ENCODE measurements around the gene LAMA5.
"Not testable (repeated sequence)": the region's sequence is repeated elsewhere in the genome, so short reads cannot be mapped to it uniquely, and the experiment has no call there.

The LAMA5 gene

DNA sequence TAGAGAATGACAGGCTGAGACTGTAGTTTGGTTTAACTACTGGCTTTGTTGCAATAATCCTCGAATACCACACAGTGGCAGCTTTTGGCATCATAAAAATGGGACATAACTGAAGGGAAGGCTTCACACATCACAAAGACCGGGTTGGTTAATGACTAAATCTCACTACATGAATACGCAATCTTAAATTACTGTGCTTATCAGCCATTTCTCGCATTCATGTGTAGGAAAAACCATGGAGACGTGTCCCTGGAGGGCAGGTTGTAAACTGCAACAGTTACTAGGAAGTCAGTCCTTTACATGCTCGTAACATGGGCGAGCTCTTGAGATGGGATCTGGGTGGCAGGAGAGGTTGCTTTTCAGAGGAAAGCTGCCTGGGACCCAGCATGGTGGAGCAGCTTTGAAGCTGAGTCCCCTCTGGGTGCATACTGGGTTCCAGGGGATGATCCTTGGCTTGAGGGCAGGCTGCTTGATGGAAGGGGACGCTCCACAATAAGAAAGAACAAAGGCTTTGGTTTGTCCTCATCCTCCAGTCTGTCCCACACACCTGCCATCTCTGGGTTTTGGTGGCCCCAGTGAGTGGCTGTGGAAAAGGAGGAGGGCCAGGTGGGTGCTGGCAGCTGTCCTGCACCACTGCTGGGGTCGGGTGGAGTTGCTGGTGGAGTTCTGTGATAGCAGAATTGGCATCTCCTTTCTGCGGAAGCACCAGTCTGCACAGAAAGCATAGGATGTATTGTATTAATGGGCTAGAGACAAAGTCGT is 21.9 kb upstream of the LAMA5 start:
- DNase-seq, result no peak

DNA sequence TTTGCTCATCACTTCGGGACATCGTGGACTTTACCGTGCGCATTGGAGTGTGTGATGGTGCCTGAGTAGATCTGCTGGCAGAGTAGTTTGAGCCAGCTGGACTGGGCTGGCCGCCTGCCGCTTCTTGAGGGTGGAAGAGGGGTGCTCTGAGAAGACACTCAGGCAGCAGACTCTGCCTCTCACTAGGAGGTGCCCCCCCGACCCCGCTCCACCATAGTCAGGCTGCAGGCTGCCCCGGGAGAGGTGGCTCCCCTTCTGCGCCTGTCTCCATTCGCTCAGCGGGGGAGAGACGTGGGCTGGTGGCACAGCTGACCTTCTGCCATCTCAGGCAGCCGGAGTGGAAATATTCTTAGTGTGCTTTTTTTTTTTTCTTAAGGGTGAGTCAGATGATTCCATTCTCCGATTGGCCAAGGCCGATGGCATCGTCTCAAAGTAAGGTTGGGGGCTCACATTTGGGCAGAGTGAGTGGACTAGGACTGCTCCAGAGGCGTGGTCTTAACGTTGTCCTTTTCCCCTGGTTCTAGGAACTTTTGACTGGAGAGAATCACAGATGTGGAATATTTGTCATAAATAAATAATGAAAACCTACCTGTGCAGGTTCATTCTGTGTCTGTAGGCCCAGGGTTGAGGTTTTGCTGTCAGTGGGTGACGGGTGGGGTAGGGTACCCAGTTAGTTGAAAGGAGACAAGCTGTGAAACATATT is 21.0 kb upstream of the LAMA5 start:
- no peak for DNase-seq

DNA sequence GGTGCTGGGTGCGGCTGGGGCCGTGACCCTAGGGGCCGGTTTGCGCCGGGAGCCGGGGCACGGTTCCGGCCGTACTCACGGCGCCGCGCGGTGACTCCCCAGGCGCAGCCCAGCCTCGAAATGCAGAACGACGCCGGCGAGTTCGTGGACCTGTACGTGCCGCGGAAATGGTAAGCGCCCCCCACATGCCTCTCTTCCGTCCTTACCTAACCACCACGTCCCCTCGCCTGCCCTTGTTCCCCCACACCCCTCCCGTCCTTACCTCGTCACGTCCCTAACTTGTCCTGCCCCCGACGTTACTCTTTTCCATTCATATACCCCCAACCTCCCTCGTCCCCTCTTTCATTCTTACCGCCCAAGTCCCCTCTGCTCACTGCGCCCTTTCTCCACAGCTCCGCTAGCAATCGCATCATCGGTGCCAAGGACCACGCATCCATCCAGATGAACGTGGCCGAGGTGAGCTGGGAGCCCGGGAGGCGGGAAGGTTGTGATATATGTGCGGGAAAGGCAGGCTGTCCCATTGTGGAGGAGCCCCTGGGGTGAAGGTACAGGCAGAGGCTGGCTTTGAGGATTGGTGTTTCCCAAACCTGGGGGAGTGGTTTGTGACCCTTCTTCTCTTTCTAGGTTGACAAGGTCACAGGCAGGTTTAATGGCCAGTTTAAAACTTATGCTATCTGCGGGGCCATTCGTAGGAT is 20.3 kb upstream of the LAMA5 start:
- DNase-seq, result no peak

DNA sequence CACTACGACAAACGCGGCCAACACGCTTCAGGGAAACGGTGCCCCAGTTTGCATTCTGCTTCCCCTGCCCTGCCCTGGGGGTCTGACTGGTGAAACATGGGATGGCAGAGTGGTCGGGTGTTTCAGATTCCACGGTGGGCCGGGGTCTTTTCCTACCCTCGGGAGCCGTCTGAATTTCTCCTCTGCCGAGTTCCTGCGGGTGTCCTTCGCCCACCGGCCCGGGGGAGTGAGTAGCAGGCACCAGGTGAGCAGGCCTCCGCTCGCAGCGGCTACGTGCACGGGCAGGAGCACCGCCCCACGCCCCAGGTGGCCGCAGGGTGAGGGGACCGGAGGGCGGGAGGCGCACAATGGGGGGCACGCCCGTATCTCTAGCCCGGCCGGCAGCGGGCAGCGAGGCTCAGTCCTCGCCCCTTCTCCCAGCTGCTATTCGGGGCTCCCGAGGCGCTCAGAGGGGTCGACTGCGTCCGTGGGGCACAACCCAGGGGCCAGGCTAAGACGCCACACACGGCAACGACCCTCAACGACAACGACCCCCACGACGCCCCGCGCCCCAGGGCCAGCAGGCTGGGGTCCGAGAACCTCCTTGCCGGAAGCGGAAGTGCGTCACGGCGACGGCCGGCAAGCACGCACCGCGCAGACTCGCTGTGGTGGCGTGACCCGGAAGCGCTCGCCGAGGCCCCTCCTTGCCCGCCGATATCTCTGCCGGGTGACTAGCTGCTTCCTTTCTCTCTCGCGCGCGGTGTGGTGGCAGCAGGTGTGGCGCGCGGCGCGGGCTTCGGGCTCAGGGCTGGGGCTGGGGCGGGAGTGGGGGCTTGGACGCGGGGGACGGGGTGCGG is 19.5 kb upstream of the LAMA5 start, which contains the start of gene RPS21:
Gene RPS21 (plus strand): TSS at position 721 of the 836 bp plus-strand sequence. CDS start 236 bp downstream, outside the sequence.
- DNase-seq, result peak; percentile 44

DNA sequence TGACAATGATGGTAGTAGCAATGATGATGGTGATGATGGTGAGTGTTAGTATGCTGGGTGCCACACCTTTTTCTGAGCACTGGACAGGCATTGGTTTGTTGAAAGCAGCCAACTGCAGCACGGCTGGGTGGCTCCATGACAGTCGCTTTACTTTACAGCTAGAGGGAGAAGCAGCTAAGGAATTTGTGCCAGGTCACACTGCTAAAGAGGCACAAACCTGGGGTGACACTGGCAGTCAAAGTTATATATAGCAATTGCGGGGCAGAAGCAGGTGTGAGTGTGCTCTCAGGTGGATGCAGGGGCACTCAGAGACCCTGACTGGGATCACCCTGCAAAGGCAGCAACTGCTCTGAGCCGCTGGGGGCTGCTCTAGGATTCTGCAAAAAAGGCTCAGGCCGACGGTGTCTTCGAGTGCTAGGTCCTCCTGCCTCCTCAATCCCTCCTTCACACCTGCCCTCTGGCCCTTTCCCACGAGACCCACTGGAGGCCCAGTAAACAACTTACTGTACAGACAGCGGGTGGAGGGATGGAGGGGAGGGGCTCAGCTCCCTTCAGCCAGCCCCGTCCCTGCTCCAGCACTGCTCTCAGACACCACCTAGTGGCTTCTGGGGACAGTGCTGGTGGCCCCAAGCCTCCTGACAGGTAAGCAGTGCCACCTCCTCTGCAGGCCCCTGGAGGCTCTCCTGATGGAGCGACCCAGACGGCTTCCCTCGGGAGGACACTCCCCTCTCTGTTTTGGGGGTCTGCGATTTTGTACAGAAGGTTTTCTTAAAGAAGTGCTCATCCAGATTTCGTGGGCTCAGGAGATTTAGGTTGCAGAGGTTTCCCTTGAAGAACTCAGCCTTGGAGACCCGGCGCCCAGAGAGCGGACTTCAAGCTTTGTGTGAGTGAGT is 15.4 kb upstream of the LAMA5 start:
- peak; percentile 12 for DNase-seq

DNA sequence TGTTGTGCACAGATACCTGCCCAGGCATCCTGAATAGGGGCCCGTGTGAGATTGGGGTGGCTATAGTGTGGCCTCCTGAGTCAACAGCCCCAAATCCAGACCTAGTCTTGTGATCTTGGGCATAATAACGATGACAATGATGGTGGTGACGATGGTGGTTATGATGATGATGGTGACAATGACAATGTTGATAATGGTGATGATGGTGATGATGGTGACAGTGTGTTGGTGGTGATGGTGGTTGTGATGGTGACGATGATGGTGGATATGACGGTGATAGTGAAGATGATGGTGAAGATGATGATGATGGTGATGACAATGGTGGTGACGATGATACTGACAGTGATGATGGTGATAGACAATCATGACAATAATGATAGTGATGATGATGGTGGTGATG is 14.7 kb upstream of the LAMA5 start:
- DNase-seq, result no peak

DNA sequence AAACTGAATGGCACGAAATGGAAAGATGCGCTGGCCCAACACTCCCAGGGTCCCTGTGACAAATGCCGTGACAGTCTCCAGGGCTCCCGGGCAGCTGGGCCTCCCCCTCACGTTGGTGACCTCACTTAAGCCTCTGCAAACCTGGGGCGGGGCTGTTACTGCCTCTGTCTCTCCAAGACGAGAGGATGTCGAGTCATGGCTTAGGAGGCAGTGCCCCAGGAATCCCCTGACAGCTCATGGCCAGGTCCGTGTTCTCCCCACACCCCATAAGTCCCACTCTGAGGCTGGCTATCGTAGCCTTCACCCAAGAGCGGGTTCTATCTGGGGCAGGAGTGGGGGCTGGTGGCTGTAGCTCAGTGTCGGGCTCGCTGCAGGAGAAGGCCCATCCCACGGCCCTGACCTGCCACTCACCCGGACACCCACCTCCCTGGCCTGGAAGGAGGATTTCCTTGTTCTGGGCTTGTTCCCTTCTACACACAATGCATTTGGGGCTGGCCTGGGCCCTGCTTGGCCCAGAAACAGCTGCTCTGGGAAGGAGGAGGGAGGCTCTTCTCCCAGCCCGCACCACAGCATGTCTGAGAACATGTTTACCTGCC is 14.2 kb upstream of the LAMA5 start:
- DNase-seq, result no peak

DNA sequence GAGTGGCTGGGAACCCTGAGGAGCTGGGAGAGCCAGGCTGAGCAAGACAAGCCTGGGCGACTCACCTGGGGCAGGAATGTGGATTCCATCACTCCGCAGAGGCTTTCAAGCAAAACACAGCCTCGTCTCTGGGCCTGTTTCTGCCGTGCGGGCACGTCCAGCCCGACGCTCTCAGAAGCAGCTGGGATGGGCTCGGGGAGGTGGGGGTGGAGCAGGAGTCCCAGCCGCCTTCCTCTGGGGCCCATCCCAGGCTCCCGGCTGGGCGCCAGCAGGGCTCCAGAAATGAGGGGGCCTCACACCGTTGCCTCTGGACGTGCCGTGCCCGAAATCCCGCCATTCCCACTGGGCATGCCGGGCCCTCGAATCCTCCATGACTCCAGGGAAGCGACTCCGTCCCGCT is 11.1 kb upstream of the LAMA5 start:
- no peak for DNase-seq

DNA sequence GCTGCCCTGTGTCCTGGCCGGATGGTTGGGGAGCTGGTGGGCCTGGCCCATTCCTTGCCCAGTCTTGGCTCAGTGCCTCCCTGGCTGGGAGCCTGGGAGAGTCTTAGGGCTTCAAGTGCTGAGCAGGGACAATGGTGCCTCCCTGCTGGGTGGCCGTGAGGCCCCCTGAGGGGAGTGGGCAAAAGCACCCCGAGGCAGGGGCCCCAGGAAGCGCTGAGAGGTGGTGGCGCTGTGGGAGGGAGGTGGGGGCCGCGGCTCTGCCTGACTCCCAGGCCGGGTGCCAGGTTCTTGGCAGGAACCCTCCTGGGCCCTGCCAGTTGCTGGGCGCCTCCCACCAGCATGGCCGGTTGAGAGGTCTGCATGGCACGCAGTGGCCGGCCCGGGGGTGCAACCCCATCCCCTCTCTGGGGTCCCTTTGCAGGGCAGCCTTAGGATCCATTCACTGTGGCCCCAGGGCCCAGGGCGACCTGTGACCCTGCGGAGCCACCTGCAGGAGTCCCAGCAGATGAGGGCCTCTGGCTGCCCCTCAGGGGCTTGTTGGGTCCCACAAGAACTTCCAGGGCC is 10.6 kb upstream of the LAMA5 start:
- no peak for DNase-seq

DNA sequence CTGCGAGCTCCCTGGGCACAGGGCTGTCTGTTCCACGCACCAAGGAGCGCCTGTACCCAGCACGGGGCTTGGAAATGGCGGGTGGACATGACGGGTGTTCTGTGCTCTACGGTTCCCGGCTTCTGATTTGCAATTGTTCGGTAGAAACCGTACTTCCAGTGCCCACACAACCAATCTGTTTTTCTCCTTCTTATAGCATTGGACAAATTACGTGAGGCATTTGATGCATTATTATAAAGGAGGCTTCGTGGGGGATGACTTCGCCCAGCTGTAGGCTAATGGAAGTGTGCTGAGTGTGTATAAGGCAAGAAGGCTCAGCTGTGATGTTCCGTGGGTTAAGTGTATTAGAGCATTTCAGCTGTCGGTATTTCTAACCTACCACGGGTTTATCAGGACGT is 10.0 kb upstream of the LAMA5 start:
- DNase-seq, result no peak

DNA sequence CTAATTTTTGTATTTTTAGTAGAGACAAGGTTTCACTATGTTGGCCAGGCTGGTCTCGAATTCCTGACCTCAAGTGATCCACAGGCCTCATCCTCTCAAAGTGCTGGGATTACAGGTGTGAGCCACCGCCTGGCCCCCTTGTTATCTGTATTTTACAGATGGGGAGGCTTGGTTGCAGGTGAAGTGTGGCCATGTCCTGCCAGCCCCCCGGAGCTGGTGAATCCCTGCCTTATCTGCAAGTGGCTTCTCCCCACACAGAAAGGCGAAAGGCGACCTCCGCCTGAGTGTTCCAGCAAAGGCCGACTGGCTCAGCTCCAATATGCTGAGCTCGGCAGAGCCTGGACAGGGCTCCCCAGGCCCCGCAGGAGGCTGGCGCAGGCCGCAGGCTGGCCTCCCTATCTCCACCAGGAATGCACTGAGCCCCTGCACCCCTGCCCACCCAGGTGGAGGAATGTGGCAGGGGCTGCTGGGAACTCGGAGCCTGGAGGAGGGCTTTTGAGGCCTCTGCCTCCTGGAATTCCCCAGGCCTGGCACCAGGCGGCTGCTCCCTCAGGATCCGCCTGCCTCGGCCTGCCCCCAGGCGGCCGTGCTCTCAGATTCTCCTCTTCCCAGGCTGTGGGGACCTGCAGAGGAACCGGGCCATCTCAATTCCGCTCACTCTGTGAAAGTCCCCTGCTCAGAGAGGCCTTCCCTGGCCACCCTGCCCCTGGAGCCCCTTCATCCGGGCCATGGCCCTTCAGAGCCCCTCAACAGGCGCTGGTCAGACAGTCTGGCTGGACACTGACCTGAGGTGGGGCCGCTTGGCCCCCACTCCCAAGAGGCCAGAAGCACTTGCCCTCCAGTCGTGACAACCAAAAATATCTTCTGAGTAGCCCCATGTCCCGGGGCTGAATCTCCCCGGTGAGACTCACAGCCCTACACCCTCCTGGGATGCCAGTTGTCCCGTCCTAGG is 9.3 kb upstream of the LAMA5 start:
- DNase-seq, result no peak

DNA sequence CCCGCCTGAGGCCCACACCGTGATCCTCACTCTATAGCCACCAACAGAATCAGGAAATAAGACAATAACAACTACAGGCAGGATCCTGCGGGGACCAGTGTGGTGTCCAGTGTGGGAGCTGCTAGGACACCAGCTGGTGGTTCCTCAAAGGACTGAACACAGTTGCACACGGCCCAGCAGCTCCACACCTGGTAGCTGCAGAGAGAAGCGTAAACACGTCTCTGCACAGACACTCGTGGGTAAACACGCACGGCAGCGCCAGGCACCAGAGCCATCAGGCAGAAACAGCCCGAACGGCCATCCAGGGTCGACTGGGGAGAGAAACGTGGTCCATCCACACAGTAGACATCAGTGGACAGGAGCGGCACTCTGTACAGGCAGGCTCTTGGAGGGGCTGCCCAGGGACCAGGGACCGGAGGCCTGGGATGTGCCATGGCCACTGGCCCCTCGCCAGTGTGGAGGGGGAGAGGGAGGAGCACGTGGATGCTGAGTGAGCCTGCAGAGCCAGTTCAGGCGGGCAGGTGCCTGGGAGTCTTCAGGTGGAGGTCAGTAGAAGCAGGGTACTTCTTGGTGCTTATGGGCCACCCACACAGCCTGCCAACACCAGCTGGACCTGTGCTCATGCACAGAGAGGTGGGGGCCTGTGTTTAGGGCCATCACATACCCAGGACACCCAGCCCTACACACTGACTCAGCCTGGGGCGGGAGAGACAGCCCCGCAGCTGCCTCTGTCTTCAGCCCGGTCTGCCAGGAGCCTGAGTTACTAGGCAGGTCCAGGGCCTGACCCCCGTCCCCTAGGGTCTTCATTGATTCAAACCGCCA is 7.4 kb upstream of the LAMA5 start:
- no peak for DNase-seq

DNA sequence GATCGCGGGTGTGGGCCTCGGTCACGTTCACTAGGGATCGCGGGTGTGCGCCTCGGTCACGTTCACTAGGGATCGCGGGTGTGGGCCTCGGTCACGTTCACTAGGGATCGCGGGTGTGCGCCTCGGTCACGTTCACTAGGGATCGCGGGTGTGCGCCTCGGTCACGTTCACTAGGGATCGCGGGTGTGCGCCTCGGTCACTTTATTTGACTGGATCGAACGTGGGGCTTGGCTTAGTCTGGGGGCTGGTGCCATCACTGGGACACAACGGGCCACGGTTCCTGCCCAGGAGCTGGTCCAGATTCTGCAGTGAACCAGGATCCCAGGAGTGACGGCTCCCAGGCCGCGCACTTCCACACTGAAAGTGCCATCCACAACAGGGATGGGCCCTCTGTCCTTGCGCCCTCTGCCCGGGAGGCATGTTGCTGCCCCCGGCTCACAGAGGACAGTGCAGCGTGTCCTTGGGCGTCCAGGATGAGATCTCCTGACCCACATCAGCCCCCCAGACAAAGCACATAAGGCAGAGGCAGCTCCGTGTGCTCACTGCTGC is 6.6 kb upstream of the LAMA5 start:
- not testable (repeated sequence) for DNase-seq

DNA sequence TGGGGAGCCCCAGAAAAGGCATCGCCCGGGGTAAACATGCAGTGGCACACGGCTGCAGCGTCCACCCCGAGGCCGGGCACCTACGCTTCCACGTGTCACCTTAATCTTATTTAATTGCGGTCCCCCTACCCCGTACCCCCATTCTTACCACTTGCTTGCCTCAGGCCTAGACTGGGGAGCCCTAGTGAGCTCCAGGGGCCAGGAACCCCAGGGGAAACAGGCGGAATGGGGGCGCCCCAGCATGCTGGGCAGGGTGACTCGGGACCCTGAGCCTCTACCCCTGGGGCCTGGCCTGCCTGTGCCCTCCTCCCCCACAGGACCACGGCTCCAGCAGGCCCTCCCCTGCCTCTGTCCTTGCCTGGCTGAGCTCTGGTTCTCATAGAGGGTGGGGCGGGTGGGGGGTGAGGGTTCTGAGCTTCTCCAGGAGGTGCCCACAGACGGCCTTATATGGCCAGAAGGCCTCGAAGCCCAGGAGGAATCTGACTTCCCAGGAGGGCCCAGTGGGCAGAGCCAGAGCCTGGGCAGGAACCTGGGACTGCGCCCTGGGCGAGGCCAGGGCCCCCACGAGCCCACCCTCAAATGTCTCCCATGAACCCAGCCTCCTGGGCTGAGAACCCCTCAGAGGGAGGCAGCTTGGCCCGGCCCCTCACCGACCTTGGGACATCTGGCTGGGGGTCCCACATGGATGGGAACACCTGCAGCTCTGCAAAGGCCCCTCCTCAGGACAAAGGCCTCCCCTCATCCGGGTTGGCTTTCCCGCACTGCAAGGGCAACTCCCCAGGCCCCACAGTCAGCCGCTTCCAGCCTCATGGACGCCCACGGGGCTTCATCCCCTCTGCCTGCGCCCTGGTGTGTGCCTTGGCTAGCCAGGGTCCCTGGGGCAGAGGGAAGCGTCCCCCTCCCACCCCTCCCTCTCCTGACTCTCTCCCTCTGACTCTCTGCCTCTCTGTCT is 5.2 kb upstream of the LAMA5 start:
- DNase-seq, result no peak

DNA sequence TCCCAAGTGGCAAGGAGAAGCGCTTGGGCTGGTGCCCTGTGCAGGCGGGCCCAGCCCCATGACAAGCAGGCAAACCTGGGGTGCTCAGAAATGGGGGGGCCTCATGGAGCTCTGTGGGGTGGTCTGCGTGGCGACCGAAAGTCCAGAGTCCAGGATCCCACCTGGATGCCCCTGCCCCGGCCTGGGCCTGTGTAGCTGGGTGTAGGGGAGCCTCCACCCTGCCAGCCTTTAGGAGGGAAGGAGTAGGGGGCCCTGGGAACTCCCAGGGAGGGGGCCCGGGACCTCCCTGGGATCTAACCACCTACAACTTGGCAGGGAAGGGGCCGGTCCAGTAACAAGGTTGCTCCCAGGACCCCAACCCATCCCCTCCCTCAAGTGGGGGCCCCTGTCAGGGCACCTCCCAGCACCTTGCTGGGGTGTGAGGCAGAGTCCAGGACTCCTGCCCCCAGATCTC is 4.5 kb upstream of the LAMA5 start:
- DNase-seq, result no peak

DNA sequence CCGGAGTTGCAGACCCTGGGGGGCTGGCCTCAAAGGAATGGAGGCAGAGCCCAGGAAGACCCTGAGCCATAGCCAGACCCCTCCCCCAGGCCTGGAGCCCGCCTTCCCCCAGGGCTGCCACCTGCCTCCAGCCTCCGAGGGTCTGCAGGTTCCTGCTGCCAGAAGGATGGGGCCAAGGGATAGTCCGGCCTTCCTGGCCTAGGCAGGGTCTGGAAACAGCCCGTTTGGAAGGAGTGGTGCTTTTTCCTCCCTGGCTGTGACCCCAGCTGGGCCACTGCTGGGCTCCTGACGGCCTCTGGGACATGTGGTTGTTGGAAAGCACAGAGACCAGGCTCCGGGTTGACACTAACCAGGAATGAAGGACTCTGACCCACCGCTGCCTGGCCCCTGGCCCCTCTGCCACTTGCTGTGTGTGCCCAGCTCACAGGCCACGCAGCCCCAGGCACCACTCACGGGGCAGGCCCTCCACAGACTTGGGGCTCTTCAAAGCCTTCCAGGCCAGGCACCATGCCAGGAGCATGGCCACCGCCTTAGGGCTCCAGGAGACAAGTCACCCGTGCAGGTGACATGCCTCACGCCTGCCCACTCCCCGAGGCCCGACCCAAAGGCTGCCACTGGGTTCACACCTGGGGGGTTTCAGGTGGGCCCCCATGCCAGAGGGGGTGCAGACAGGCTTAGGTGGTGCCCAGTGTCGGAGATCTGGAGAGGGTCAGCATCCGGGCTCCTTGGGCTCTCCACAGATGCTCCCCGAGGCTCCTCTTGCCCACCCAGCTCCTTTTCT is 3.9 kb upstream of the LAMA5 start:
- DNase-seq, result no peak
